GM12878 (cell line): ENCODE results near the gene RPS19BP1. TPM values are rescaled to one million over a fixed set of nuclear protein-coding genes. Genes with fewer than 3 reads are reported as not detected.

Experiments
- ATAC-seq: fragments of 200-7000 bp; cut with Tn5 transposase; 3 replicates; pipeline ENCODE4 v1.9.1; 2020; ENCODE audit warnings: mild to moderate bottlenecking, moderate library complexity
- BruUV-seq: library from RNA; stranded (reverse); fragments of 400-500 nt; replicated peaks from 2 replicates; lab custom pipeline; 2021; lab: Mats Ljungman, UMichigan
- CTCF ChIA-PET: fragments of 300-600 bp; sonication (Branson Sonifier 250); formaldehyde crosslinking; extraction: SDS; loops from one replicate; lab custom pipeline; 2021; ENCODE audit warnings: inconsistent platforms; lab: Yijun Ruan, JAX
- POLR2A ChIA-PET: fragments of 350-600 bp; formaldehyde crosslinking; extraction: SDS; loops from one replicate; lab custom pipeline; 2021; ENCODE audit warnings: inconsistent platforms; lab: Charles Lee
- RAD21 ChIA-PET: fragments of 300-600 bp; sonication (Branson Sonifier 250); formaldehyde crosslinking; loops from one replicate; lab custom pipeline; 2023; ENCODE audit warnings: antibody characterized with exemption; ENCODE audit not compliant: unreplicated experiment; lab: Charles Lee
- SMC1A ChIA-PET: fragments of 300-600 bp; sonication (Branson Sonifier 250); formaldehyde crosslinking; loops from one replicate; lab custom pipeline; 2023; ENCODE audit not compliant: unreplicated experiment, uncharacterized antibody; lab: Charles Lee
- DNase-seq: peaks from one replicate; pipeline ENCODE4 v3.0.0-alpha.2; 2011; ENCODE audit warnings: low read depth, low spot score
- FAIRE-seq: peaks from 3 replicates; lab custom pipeline; 2011; peaks lifted over from hg19 to GRCh38; lab: Jason Lieb, UNC
- H2AFZ ChIP-seq: 2 replicates; pipeline ENCODE4 v1.6.0; 2011; ENCODE audit warnings: low read depth, low read length, control low read depth; ENCODE audit not compliant: control insufficient read depth
- H3K27ac ChIP-seq: 2 replicates; pipeline ENCODE4 v1.5.1; 2011; ENCODE audit warnings: control low read depth; ENCODE audit not compliant: control insufficient read depth, insufficient read depth
- H3K27me3 ChIP-seq, 2 experiments: replicated peaks in 1 of 2; 2 replicates each; pipeline versions ENCODE4 v1.6.0 to v1.6.1; 2011; ENCODE audit warnings: low read length in 1 of 2; ENCODE audit not compliant: control insufficient read depth in 2 of 2, insufficient read depth in 2 of 2
- H3K36me3 ChIP-seq, 2 experiments: 2 replicates each; pipeline ENCODE4 v1.5.1; 2011; ENCODE audit warnings: low read length in 1 of 2; ENCODE audit not compliant: control insufficient read depth in 2 of 2, insufficient read depth in 2 of 2
- H3K4me1 ChIP-seq: 2 replicates; pipeline ENCODE4 v1.6.1; 2011; ENCODE audit warnings: mild to moderate bottlenecking, low read length, moderate library complexity, mixed read lengths; ENCODE audit not compliant: control insufficient read depth, insufficient read depth
- H3K4me2 ChIP-seq: 2 replicates; pipeline ENCODE4 v1.6.0; 2011; ENCODE audit warnings: control low read depth; ENCODE audit not compliant: control insufficient read depth, insufficient read depth
- H3K4me3 ChIP-seq: fragments of 200-600 bp; sonication (generic); 2 replicates; pipeline ENCODE4 v1.5.1; 2016
- H3K79me2 ChIP-seq: 2 replicates; pipeline ENCODE4 v1.6.0; 2011; ENCODE audit warnings: low read length; ENCODE audit not compliant: control insufficient read depth, insufficient read depth
- H3K9ac ChIP-seq: 2 replicates; pipeline ENCODE4 v1.8.0; 2011; ENCODE audit warnings: low read length, control low read depth, mixed read lengths; ENCODE audit not compliant: control insufficient read depth, insufficient read depth
- H3K9me3 ChIP-seq: replicated peaks from 3 replicates; pipeline ENCODE4 v1.5.1; 2011; ENCODE audit warnings: mild to moderate bottlenecking, low read length; ENCODE audit not compliant: control insufficient read depth, insufficient read depth
- H4K20me1 ChIP-seq: 2 replicates; pipeline ENCODE4 v1.6.0; 2011; ENCODE audit not compliant: control insufficient read depth, insufficient read depth
- CBX3 ChIP-seq: fragments of 200-600 bp; sonication (generic); IDR thresholded peaks from 2 replicates; pipeline ENCODE4 v1.6.1; 2016; ENCODE audit warnings: low read depth, borderline replicate concordance
- E2F4 ChIP-seq: IDR thresholded peaks from 2 replicates; pipeline ENCODE4 v1.6.1; 2012; ENCODE audit warnings: low read depth, low read length, improper control_type of control experiment
- E2F8 ChIP-seq: fragments of 450-650 bp; IDR thresholded peaks from 2 replicates; pipeline ENCODE4 v1.6.1; 2018; ENCODE audit warnings: mild to moderate bottlenecking, low read depth, moderate library complexity; ENCODE audit not compliant: partially characterized antibody
- ELK1 ChIP-seq: IDR thresholded peaks from 2 replicates; pipeline ENCODE4 v1.6.1; 2012; ENCODE audit warnings: low read depth, low read length, improper control_type of control experiment
- HSF1 ChIP-seq: fragments of 150-350 bp; IDR thresholded peaks from 2 replicates; pipeline ENCODE4 v1.6.1; 2014; ENCODE audit warnings: mild to moderate bottlenecking, low read depth, low read length
- IKZF1 ChIP-seq: fragments of 450-650 bp; conservative IDR thresholded peaks from 2 replicates; pipeline ENCODE4 v1.6.1; 2017; ENCODE audit warnings: antibody characterized with exemption, mild to moderate bottlenecking
- MEF2B ChIP-seq: fragments of 450-650 bp; IDR thresholded peaks from 2 replicates; pipeline ENCODE4 v1.6.1; 2018; ENCODE audit warnings: mild to moderate bottlenecking, moderate library complexity; ENCODE audit not compliant: partially characterized antibody, poor library complexity, severe bottlenecking
- MYC ChIP-seq: IDR thresholded peaks from 2 replicates; pipeline ENCODE4 v1.6.1; 2011; ENCODE audit warnings: mild to moderate bottlenecking, low read length, moderate library complexity, inconsistent platforms; ENCODE audit not compliant: insufficient read depth, insufficient replicate concordance, insufficient read length, severe bottlenecking
- PBX3 ChIP-seq: IDR thresholded peaks from 2 replicates; pipeline ENCODE4 v1.6.1; 2011; ENCODE audit warnings: mild to moderate bottlenecking, low read depth, low read length, moderate library complexity; ENCODE audit not compliant: insufficient replicate concordance
- POLR2A ChIP-seq: IDR thresholded peaks from 2 replicates; pipeline ENCODE4 v1.6.1; 2011; ENCODE audit warnings: low read depth, mild to moderate bottlenecking, low read length
- YY1 ChIP-seq: IDR thresholded peaks from 2 replicates; pipeline ENCODE4 v1.6.1; 2011; ENCODE audit warnings: low read depth, mild to moderate bottlenecking, low read length
- ZNF274 ChIP-seq: IDR thresholded peaks from one replicate; pipeline ENCODE4 v1.8.0; 2011; ENCODE audit not compliant: insufficient read length, insufficient read depth
- WGBS: methylation state at CpG from one replicate; pipeline ENCODE4 v1.1.6; 2016; ENCODE audit warnings: low lambda C conversion rate; ENCODE audit not compliant: insufficient replicate concordance, insufficient coverage; ENCODE audit errors: missing lambda C conversion rate; 5-methylcytosine and 5-hydroxymethylcytosine counted together
- in situ Hi-C: fragments of 300-500 bp; cut with MboI; formaldehyde crosslinking; loops from 9 replicates; pipeline ENCODE4 v1.14.3; 2018; ENCODE audit warnings: mixed read lengths
- intact Hi-C: fragments of 100-400 bp; cut with micrococcal nuclease; formaldehyde crosslinking; loops from one replicate; pipeline ENCODE4 v1.14.2; 2022; ENCODE audit not compliant: unreplicated experiment
- polyA plus RNA-seq, 11 experiments: library from polyadenylated mRNA; depleted of rRNA in 4 of 11; unstranded in 6 of 11; stranded (reverse) in 5 of 11; fragments of >200 nt; fragmentation: Nextera tagmentation in 4 of 11; fragmentation: Illumina TruSeq in 1 of 11; extraction: Ambion mirVana in 4 of 11; extraction: Trizol in 1 of 11; gene quantifications; 1 replicate in 1 of 11; 2 replicates in 10 of 11; pipeline versions ENCODE4 v1.2.1 to v1.2.3, GENCODE V29; 2011 to 2016; ENCODE audit warnings: inconsistent platforms in 2 of 11, missing spikeins in 2 of 11, low read depth in 1 of 11
- total RNA-seq, 4 experiments: library from RNA; depleted of rRNA in 3 of 4; stranded (reverse); fragments of >200 nt in 3 of 4; fragmentation: Illumina TruSeq in 1 of 4; extraction: Trizol in 1 of 4; gene quantifications; 2 replicates each; pipeline versions ENCODE4 v1.2.1 to v1.2.3, GENCODE V29; 2013 to 2021

The RPS19BP1 gene
- total and polyA plus RNA-seq, 10 of the 15 experiments (the other 5 are each of a cell fraction or from before 2014, with no cell fraction given): 2.7 to 206 (median 78.6) TPM

GRCh38 chr22:39526736-39527171 lies 5.8 kb downstream of the RPS19BP1 start:
- FAIRE-seq (no peak), DNase-seq (no peak), ATAC-seq (peak; percentile 4)
- intact Hi-C loops (no loop called here), in situ Hi-C loops (no loop called here)
- H2AFZ ChIP-seq: no peak overlapping the region
- H3K27me3 ChIP-seq: no peaks in the 10 kb centered on the region
- SMC1A ChIA-PET: interaction anchor here (0.7 kb wide), 1 partner anchor 127 kb away, joined by 5 read pairs; the partner anchor contains the start of gene TAB1
- H3K4me3 ChIP-seq: no peak overlapping the region
- peaks cover 60% of the 10 kb centered on the region for H3K4me1 ChIP-seq
- H4K20me1 ChIP-seq: peaks cover 24% of the 10 kb centered on the region
- 19% methylated on average over 4 of the region's 4 CpGs for WGBS
- H3K9me3 ChIP-seq: no peaks in the 10 kb centered on the region
- RAD21 ChIA-PET: no interaction called here
- CTCF ChIA-PET: interaction anchor here (1.0 to 17.8 kb wide), 6 partner anchors 16 to 209 kb away, joined by 3 to 372 read pairs (median 20); partner anchors contain the start of genes MIEF1 and RPL3
- H3K79me2 ChIP-seq: peaks cover 67% of the 10 kb centered on the region
- peak overlapping the region; percentile 3; the same call in 1 of the 2 replicates for H3K27ac ChIP-seq
- peaks cover 16 to 20% of the 10 kb centered on the region in 2 experiments; a peak in 3 of 4 replicates for H3K36me3 ChIP-seq
- POLR2A ChIA-PET: interaction anchor here (0.6 to 1.1 kb wide), 4 partner anchors 22 to 384 kb away, joined by 3 to 8 read pairs (median 4); a partner anchor contains a TSS
- H3K9ac ChIP-seq: no peak overlapping the region
- H3K4me2 ChIP-seq: no peak overlapping the region
- BruUV-seq: no TSS peak
- TF ChIP-seq E2F8: no peak
- no peak for TF ChIP-seq E2F4
- TF ChIP-seq IKZF1: 0 out of 2 replicates have a peak, but pooled peaks have one; percentile 33
- TF ChIP-seq ELK1: no peak
- TF ChIP-seq ZNF274: no peak
- TF ChIP-seq CBX3: no peak
- no peak for TF ChIP-seq YY1
- TF ChIP-seq HSF1: no peak
- no peak for TF ChIP-seq MYC
- no peak for TF ChIP-seq PBX3
- TF ChIP-seq POLR2A: peak; percentile 56; the same call in 1 of the 2 replicates
- TF ChIP-seq MEF2B: no peak
